Natural killer cell (primary cell): ENCODE results near the gene GPBAR1. TPM values are rescaled to one million over a fixed set of nuclear protein-coding genes. Genes with fewer than 3 reads are reported as not detected.

Experiments
- ATAC-seq, 3 donors: fragments of 150-1000 bp in 2 of 3; fragments of 200-7000 bp in 1 of 3; cut with Tn5 transposase; 1 replicate in 1 of 3; 2 replicates in 2 of 3; pipeline ENCODE4 v1.10.0; 2021; ENCODE audit warnings: mild to moderate bottlenecking in 2 of 3, moderate library complexity in 2 of 3
- DNase-seq, 2 donors: peaks; one replicate each; pipeline versions ENCODE4 v3.0.0 to v3.0.0-alpha.2; 2013 to 2021; ENCODE audit warnings: mixed read lengths in 1 of 2
- H3K27ac ChIP-seq: one replicate; pipeline ENCODE4 v1.5.1; 2013; ENCODE audit warnings: mild to moderate bottlenecking, low read length
- H3K27me3 ChIP-seq: one replicate; pipeline ENCODE4 v1.6.1; 2013; ENCODE audit warnings: low read length; ENCODE audit not compliant: control insufficient read depth, insufficient read depth
- H3K36me3 ChIP-seq: one replicate; pipeline ENCODE4 v1.6.1; 2013; ENCODE audit warnings: low read length; ENCODE audit not compliant: control insufficient read depth, insufficient read depth
- H3K4me1 ChIP-seq: one replicate; pipeline ENCODE4 v1.6.1; 2013; ENCODE audit warnings: low read length; ENCODE audit not compliant: control insufficient read depth, insufficient read depth
- H3K4me3 ChIP-seq: one replicate; pipeline ENCODE4 v1.5.1; 2013; ENCODE audit warnings: low read length
- H3K9me3 ChIP-seq: one replicate; pipeline ENCODE4 v1.6.1; 2013; ENCODE audit warnings: low read length; ENCODE audit not compliant: control insufficient read depth, insufficient read depth
- H3K27ac Mint-ChIP-seq, 2 donors: one replicate each; pipeline ENCODE4 v1.8.0; 2022; ENCODE audit warnings: mild to moderate bottlenecking in 2 of 2, mixed read lengths in 2 of 2, moderate library complexity in 1 of 2
- H3K27me3 Mint-ChIP-seq, 2 donors: one replicate each; pipeline ENCODE4 v1.8.0; 2022; ENCODE audit warnings: low read depth in 2 of 2, mixed read lengths in 2 of 2
- H3K36me3 Mint-ChIP-seq: one replicate; pipeline ENCODE4 v1.8.0; 2022; ENCODE audit warnings: mixed read lengths
- H3K4me1 Mint-ChIP-seq, 2 donors: one replicate each; pipeline ENCODE4 v1.8.0; 2022; ENCODE audit warnings: mixed read lengths in 2 of 2
- H3K4me3 Mint-ChIP-seq: one replicate; pipeline ENCODE4 v1.8.0; 2022; ENCODE audit warnings: mild to moderate bottlenecking, moderate library complexity, mixed read lengths
- H3K9me3 Mint-ChIP-seq, 2 donors: one replicate each; pipeline ENCODE4 v1.8.0; 2022; ENCODE audit warnings: mixed read lengths in 2 of 2
- CTCF ChIP-seq: fragments of 200-600 bp; IDR thresholded peaks from one replicate; pipeline ENCODE4 v1.8.0; 2022; ENCODE audit warnings: antibody characterized with exemption
- WGBS: methylation state at CpG from one replicate; pipeline ENCODE4 v1.1.7; 2013; ENCODE audit warnings: missing lambda C conversion rate; ENCODE audit not compliant: insufficient coverage; 5-methylcytosine and 5-hydroxymethylcytosine counted together
- intact Hi-C: fragments of 100-400 bp; cut with micrococcal nuclease; formaldehyde crosslinking; loops from one replicate; pipeline ENCODE4 v1.14.2; 2022
- total RNA-seq, 4 donors: library from RNA; stranded (reverse); fragments of 120-200 nt in 1 of 4; gene quantifications; one replicate each; pipeline versions ENCODE4 v1.2.3 to v1.2.4, GENCODE V29; 2013 to 2022

The GPBAR1 gene
- total RNA-seq, 3 donors from 2014 or later (not counting 1 experiment from before 2014, with no cell fraction given), result 1.4 to 3.3 (median 2.6) TPM

- Histone ChIP-seq H3K27ac (peak overlapping the region; percentile 32), H3K9me3 (no peaks in the 10 kb centered on the region)
Measured at GRCh38 chr2:218229851-218230250, 31.0 kb upstream of the GPBAR1 start.

DNA sequence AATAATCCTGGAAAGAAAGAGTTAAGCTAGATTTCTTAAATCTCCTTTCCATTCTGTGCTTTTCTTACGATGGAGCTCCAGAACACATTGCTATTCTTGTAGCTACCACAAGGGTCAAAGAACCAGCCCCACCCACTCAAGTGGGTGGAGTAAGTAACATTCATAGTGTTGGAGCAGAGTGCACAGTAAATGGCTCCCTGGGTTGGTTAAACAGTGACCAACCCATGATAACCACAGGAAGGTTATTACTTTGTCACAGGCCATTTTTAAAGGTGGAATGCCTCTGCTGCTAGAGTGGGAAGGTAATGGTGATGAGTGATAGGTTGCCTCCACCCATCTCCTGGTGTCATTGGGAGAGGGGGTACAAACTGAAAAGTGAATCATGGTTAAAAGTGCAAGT is 29.9 kb upstream of the GPBAR1 start:
- H3K27me3 Mint-ChIP-seq, result no peaks in the 10 kb centered on the region
- TF ChIP-seq CTCF, result peak; percentile 52
- ATAC-seq, result peak; percentile 76 to 91 (median 85)
- intact Hi-C loops, result no loop called here
- Histone ChIP-seq H3K9me3 (no peaks in the 10 kb centered on the region), H3K4me1 (peaks cover 45% of the 10 kb centered on the region), H3K27me3 (no peaks in the 10 kb centered on the region), H3K4me3 (no peak overlapping the region), H3K36me3 (peaks cover 73% of the 10 kb centered on the region), H3K27ac (peak overlapping the region; percentile 32)
- peaks cover 59 to 71% of the 10 kb centered on the region in 2 donors for H3K4me1 Mint-ChIP-seq
- peak; percentile 36 to 68 for DNase-seq
- WGBS, result no CpG with 5 or more reads among the region's 1 CpG
- peak overlapping the region; percentile 98 to 99 for H3K27ac Mint-ChIP-seq
- peak overlapping the region; percentile 73 for H3K4me3 Mint-ChIP-seq
- peaks cover 40% of the 10 kb centered on the region for H3K36me3 Mint-ChIP-seq
- H3K9me3 Mint-ChIP-seq, result no peaks in the 10 kb centered on the region

More at GRCh38 chr2:218229851-218230250, 31.0 kb upstream of the GPBAR1 start:
- Mint-ChIP-seq H3K4me3 (peak overlapping the region; percentile 73), H3K27ac (peak overlapping the region; percentile 98 to 99), H3K36me3 (peaks cover 39% of the 10 kb centered on the region), H3K9me3 (no peaks in the 10 kb centered on the region), H3K27me3 (no peaks in the 10 kb centered on the region), H3K4me1 (peaks cover 69 to 76% of the 10 kb centered on the region in 2 donors)
- intact Hi-C loops, result loop anchor here (1.0 kb wide), 2 partner anchors 13 to 44 kb away; partner anchors contain the start of gene ARPC2
- TF ChIP-seq CTCF, result no peak
- no peaks in the 10 kb centered on the region for H3K27me3 ChIP-seq
- 46% methylated on average over 4 of the region's 4 CpGs for WGBS
- H3K4me3 ChIP-seq, result no peak overlapping the region
- DNase-seq (peak in 1 of 2 donors; percentile 36), ATAC-seq (peak; percentile 41 to 62 (median 47))
- H3K36me3 ChIP-seq, result peaks cover 74% of the 10 kb centered on the region
- peaks cover 47% of the 10 kb centered on the region for H3K4me1 ChIP-seq

DNA sequence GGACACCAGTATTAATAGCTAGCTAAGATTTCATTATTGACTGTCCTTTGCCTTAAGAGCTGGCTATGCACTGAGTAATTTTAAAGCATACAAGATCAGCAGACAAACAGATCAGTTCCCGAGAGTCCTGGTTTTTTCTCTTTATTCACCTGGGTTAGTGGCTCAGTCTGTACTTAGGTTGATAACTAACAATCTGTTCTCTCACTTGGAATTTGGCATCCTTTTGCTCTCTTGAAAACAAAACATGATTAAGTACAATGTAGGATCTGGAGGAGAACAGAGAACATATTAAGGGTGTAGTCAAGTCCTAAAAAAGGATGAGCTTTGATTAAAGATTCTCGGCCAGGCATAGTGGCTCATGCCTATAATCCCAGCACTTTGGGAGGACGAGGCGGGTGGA is 27.3 kb upstream of the GPBAR1 start:
- intact Hi-C loops, result no loop called here
- H3K27ac ChIP-seq, result no peak overlapping the region
- TF ChIP-seq CTCF, result no peak
- Mint-ChIP-seq H3K27ac (peak overlapping the region; percentile 65 to 79), H3K4me1 (peaks cover 40 to 51% of the 10 kb centered on the region in 2 donors), H3K36me3 (peaks cover 34% of the 10 kb centered on the region), H3K9me3 (no peaks in the 10 kb centered on the region), H3K4me3 (peak overlapping the region; percentile 13), H3K27me3 (no peaks in the 10 kb centered on the region)
- no peak overlapping the region for H3K4me3 ChIP-seq
- no peaks in the 10 kb centered on the region for H3K9me3 ChIP-seq
- 95% methylated on average over 4 of the region's 4 CpGs for WGBS
- ATAC-seq (no peak), DNase-seq (no peak)
- peaks cover 78% of the 10 kb centered on the region for H3K36me3 ChIP-seq
- no peaks in the 10 kb centered on the region for H3K27me3 ChIP-seq
- H3K4me1 ChIP-seq, result peaks cover 30% of the 10 kb centered on the region

DNA sequence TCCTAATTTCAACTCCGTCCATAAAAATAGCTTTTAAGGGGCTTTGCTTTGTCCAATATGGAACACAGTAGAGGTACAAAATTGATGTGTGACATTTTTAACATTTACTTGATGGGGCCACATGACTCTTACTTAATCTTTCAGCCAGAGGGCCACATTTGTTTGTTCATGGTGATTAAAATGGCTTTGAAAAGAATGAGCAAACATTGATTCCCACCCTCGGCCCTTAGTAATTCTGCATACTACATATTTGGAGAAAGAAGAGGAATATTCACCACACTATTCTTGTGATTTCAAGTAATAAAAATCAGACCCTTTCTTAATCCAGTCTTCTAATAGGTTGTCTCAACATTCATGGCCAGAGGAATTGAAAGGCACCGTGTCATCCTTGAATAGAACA is 26.3 kb upstream of the GPBAR1 start:
- ATAC-seq, result no peak
- H3K27ac Mint-ChIP-seq, result peak overlapping the region; percentile 45 to 65

More for the DNA sequence above, 26.3 kb upstream of the GPBAR1 start:
- intact Hi-C loops, result no loop called here
- H3K9me3 ChIP-seq, result no peaks in the 10 kb centered on the region
- no peak for DNase-seq
- H3K36me3 ChIP-seq, result peaks cover 80% of the 10 kb centered on the region
- no peaks in the 10 kb centered on the region for H3K27me3 ChIP-seq
- H3K9me3 Mint-ChIP-seq, result no peaks in the 10 kb centered on the region
- H3K4me1 ChIP-seq, result peaks cover 27% of the 10 kb centered on the region
- no peak for TF ChIP-seq CTCF
- 100% methylated on average over 1 of the region's 3 CpGs for WGBS
- H3K27ac ChIP-seq, result no peak overlapping the region
- no peak overlapping the region for H3K4me3 Mint-ChIP-seq
- H3K4me3 ChIP-seq, result no peak overlapping the region
- H3K4me1 Mint-ChIP-seq, result peaks cover 31 to 42% of the 10 kb centered on the region in 2 donors
- no peaks in the 10 kb centered on the region for H3K27me3 Mint-ChIP-seq
- peaks cover 34% of the 10 kb centered on the region for H3K36me3 Mint-ChIP-seq
